ENCODE measurements around the gene PPT1.

Gene PPT1

GRCh38 chr1:40092706-40093639 lies 4.1 kb downstream of the PPT1 start:
- no peak for DNase-seq (ENCODE audit: low read depth in 2 of 2)

GRCh38 chr1:40092241-40092640 lies 4.8 kb downstream of the PPT1 start:
- no peak for DNase-seq (ENCODE audit: low read depth in 2 of 2)

DNA sequence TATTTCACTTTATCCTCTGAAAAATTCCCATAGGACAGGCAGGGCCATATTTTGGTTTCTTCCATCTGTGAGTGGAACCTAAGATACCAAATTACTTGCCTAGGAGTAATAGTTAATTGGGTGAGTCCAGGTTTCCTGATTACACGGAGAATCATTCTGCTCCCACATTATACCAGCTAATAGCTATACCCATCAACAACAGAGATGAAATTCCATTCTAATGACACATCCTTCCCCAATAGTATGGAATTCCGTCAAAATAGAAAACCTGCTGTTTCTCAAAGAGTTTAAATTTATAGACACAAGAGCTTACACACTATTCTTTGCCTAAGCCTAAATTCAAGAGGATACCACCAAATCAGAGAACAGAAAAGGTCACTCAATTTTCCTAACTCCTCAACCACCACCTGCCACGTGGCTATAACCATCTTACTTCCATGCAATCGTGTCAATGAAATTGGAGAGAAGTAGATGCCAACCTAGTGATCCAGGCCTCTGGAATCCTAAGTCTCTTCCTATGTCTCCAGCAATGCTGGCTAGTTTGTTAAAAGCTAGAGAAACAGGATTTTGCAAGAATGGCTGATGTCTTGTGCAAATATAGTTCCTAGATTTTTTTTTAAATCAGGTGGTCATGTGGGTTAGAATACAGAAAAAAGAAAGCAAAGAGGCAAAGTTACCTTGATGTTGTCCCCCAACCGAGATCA lies 6.2 kb downstream of the PPT1 start:
- DNase-seq (ENCODE audit: low read depth in 2 of 2) = no peak

GRCh38 chr1:40084750-40085149 lies 12.3 kb downstream of the PPT1 start:
- DNase-seq (ENCODE audit: low read depth in 2 of 2) = peak; percentile 11 to 28

- DNase-seq (ENCODE audit: low read depth in 2 of 2) = no peak
Observed at GRCh38 chr1:40081871-40082270, 15.2 kb downstream of the PPT1 start.

GRCh38 chr1:40079774-40080400 lies 17.2 kb downstream of the PPT1 start:
- DNase-seq (ENCODE audit: low read depth in 2 of 2) = no peak

GRCh38 chr1:40078512-40079333 lies 18.3 kb downstream of the PPT1 start:
- no peak for DNase-seq (ENCODE audit: low read depth in 2 of 2)

- DNase-seq (ENCODE audit: low read depth in 2 of 2) = no peak
Observed at GRCh38 chr1:40076895-40077312, 20.1 kb downstream of the PPT1 start.

GRCh38 chr1:40075266-40075665 lies 21.8 kb downstream of the PPT1 start:
- DNase-seq (ENCODE audit: low read depth in 2 of 2) = no peak

DNA sequence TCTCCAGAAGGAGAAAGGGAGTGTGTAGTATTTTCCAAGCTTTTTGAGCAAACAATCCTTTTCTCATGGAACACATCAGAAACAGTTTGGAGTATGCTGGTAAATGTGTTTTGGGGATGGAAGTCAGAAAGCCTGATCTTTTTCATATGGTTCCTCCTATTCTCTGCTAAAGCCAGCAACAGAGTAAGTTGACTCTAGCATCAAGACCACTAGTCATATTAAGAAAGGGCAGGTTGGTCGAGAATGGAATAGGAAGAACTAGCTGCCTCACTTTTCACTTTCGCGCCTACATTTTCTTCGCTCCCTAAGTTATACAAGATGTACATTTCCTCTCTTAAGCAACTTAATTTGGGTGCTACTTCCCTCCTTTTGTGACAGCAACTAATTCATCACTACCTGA lies 24.0 kb downstream of the PPT1 start:
- DNase-seq (ENCODE audit: low read depth in 2 of 2) = no peak

DNA sequence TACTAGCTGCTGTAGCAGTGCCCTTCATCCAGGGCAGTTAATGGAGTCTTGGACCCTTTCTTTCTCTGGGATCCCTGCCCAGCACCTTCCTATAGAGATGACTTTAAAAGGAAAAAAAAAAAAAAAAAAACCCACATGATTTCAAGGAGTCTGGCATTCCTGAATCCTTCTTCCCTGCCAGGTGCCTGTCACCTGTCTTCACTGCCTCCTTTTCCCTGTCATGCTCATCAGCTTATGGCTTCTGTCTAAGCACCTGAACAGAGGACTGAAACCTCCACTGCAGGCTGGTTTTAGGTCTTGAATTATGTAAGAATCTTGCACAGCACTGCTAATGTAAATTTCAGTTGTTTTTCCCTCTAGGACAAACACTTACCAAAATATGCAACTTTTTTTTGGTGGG lies 24.9 kb downstream of the PPT1 start:
- DNase-seq (ENCODE audit: low read depth in 2 of 2) = no peak

GRCh38 chr1:40067851-40068250 lies 29.2 kb downstream of the PPT1 start:
- DNase-seq (ENCODE audit: low read depth in 2 of 2) = no peak

- DNase-seq (ENCODE audit: low read depth in 2 of 2) = no peak
Observed at GRCh38 chr1:40067023-40067422, 30.0 kb downstream of the PPT1 start.

DNA sequence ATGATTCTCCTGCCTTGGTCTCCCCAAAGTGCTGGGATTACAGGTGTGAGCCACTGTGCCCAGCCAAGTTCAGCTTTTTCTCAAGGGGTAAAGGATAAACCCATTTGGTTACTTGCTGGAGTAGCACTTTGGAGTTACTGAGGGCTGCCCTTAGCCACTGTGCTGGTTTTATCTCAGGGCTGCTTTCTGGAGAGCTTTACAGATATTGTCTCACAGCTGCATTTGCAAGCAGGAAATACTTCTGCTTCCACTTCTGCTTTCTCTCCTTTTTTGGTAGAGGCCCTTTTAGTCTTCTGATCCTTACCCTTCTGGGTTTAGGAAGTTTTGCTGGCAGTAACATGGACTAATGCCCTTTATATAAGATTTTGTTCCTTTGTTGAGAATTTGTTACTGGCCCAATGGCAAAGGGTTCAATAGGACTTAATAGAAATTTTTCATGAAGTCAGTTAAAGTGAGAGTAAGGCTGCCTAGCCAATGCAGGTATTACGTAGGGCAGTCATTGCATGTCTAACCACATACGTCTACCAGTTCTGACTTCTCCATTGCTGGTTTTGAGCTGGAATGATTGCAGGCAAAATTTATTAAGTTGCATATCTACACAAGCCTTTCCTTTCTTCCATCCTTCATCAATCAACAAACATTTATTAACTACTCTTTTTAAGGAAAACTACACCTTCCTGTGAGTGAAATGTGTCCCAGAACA lies 32.1 kb downstream of the PPT1 start:
- DNase-seq (ENCODE audit: low read depth in 2 of 2) = no peak

DNA sequence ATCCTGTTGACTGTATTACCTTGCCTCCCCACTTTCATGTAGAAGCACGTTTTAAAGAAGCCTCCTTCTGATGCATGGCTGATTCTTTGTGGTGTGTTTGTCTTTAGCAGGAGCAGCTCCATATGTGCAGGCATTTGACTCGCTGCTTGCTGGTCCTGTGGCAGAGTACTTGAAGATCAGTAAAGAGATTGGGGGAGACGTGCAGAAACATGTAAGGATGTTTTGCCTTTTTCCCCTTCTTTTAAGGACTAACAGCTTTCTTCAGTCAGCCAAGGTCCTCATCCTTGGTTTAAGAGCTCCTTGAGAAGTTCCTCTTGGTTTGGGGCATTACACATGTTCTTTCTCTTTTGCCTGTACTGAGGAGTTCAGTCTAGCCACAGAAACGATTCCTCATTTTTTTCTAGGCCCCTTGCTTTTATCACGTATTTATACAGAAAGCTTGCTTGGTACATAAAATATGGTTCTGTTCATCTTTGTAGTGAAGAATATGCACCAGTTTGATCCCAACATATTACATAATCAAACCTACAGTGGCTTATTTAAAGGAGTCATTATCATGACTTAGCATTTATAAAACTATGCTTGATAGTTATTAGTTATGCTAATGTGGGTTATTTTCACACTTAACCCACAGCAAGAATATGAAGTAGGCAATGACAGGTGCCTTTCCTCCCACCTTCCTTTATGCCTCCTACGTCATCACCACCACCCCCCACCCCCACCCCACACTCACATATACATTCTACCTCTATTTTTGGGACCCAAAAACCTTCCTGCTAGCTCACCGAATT lies 36.9 kb downstream of the PPT1 start:
- no peak for DNase-seq (ENCODE audit: low read depth in 2 of 2)

- DNase-seq (ENCODE audit: low read depth in 2 of 2) = no peak
Observed at GRCh38 chr1:40059338-40059959, 37.6 kb downstream of the PPT1 start.

GRCh38 chr1:40058453-40059337 lies 38.4 kb downstream of the PPT1 start:
- DNase-seq (ENCODE audit: low read depth in 2 of 2) = no peak

GRCh38 chr1:40058097-40058452 lies 39.0 kb downstream of the PPT1 start:
- no peak for DNase-seq (ENCODE audit: low read depth in 2 of 2)

Measured in stimulated activated CD8-positive, alpha-beta memory T cell treated with anti-CD3 and anti-CD28 coated beads, Interleukin-15, amount 100 ng/mL, for 48 hours (primary cell).